Kidney epithelial cell (primary cell): Measurements from ENCODE around the gene MYRIP. TPM values are rescaled to one million over a fixed set of nuclear protein-coding genes. Genes with fewer than 3 reads are reported as not detected.

Source experiments
- DNase-seq: peaks from one replicate; pipeline ENCODE4 v3.0.0-alpha.2; 2010; ENCODE audit warnings: low read depth
- H3K27me3 ChIP-seq: 2 replicates; pipeline ENCODE4 v1.6.0; 2011; ENCODE audit warnings: low read length; ENCODE audit not compliant: control insufficient read depth, insufficient read depth
- H3K36me3 ChIP-seq: 2 replicates; pipeline ENCODE4 v1.5.1; 2011; ENCODE audit warnings: low read length; ENCODE audit not compliant: control insufficient read depth, insufficient read depth
- H3K4me3 ChIP-seq: 2 replicates; pipeline ENCODE4 v1.5.1; 2011; ENCODE audit warnings: low read depth, mild to moderate bottlenecking, control low read depth, low read length
- CTCF ChIP-seq: IDR thresholded peaks from 2 replicates; pipeline ENCODE4 v1.5.1; 2011; ENCODE audit warnings: mild to moderate bottlenecking, moderate library complexity, low read length, control low read depth, inconsistent platforms; ENCODE audit not compliant: insufficient read depth, poor library complexity, severe bottlenecking
- total RNA-seq: library from RNA; depleted of rRNA; stranded (reverse); fragments of >200 nt; gene quantifications from 2 replicates; pipeline ENCODE4 v1.2.3, GENCODE V29; 2015

MYRIP gene
- total RNA-seq, 1 donor from 2014 or later: 0.04 TPM

GRCh38 chr3:40299721-40300335 is 490.4 kb downstream of the MYRIP start:
- no peak overlapping the region for H3K4me3 ChIP-seq
- no peak for TF ChIP-seq CTCF
- DNase-seq: no peak

GRCh38 chr3:40302784-40303183 is 493.4 kb downstream of the MYRIP start:
- no peak for TF ChIP-seq CTCF

More at GRCh38 chr3:40299721-40300335, 490.4 kb downstream of the MYRIP start:
- no peaks in the 10 kb centered on the region for H3K36me3 ChIP-seq
- no peaks in the 10 kb centered on the region for H3K27me3 ChIP-seq

GRCh38 chr3:40304352-40304751 is 494.9 kb downstream of the MYRIP start:
- no peak overlapping the region for H3K4me3 ChIP-seq
- no peak for DNase-seq
- H3K36me3 ChIP-seq: no peaks in the 10 kb centered on the region
- no peaks in the 10 kb centered on the region for H3K27me3 ChIP-seq
- TF ChIP-seq CTCF: no peak

More at GRCh38 chr3:40302784-40303183, 493.4 kb downstream of the MYRIP start:
- DNase-seq: no peak
- H3K27me3 ChIP-seq: no peaks in the 10 kb centered on the region
- H3K4me3 ChIP-seq: no peak overlapping the region
- no peaks in the 10 kb centered on the region for H3K36me3 ChIP-seq

- no peak for DNase-seq
- H3K4me3 ChIP-seq: no peak overlapping the region
- no peak for TF ChIP-seq CTCF
- H3K27me3 ChIP-seq: no peaks in the 10 kb centered on the region
- no peaks in the 10 kb centered on the region for H3K36me3 ChIP-seq
These were observed 496.9 kb downstream of the MYRIP start for GRCh38 chr3:40306336-40306735.

- Histone ChIP-seq H3K4me3 (no peak overlapping the region), H3K36me3 (no peaks in the 10 kb centered on the region), H3K27me3 (no peaks in the 10 kb centered on the region)
- no peak for DNase-seq
- TF ChIP-seq CTCF: no peak
These were observed 497.8 kb downstream of the MYRIP start for GRCh38 chr3:40307176-40307575.
